GM21447 (cell line): Measurements from ENCODE around the gene IPP.
"Not testable (repeated sequence)": the region's sequence is repeated elsewhere in the genome, so short reads cannot be mapped to it uniquely, and the experiment has no call there.

Experiments used
- ATAC-seq: cut with Tn5 transposase; IDR thresholded peaks from one replicate; pipeline ENCODE4 v1.9.1; 2021; ENCODE audit not compliant: unreplicated experiment

Gene IPP

DNA sequence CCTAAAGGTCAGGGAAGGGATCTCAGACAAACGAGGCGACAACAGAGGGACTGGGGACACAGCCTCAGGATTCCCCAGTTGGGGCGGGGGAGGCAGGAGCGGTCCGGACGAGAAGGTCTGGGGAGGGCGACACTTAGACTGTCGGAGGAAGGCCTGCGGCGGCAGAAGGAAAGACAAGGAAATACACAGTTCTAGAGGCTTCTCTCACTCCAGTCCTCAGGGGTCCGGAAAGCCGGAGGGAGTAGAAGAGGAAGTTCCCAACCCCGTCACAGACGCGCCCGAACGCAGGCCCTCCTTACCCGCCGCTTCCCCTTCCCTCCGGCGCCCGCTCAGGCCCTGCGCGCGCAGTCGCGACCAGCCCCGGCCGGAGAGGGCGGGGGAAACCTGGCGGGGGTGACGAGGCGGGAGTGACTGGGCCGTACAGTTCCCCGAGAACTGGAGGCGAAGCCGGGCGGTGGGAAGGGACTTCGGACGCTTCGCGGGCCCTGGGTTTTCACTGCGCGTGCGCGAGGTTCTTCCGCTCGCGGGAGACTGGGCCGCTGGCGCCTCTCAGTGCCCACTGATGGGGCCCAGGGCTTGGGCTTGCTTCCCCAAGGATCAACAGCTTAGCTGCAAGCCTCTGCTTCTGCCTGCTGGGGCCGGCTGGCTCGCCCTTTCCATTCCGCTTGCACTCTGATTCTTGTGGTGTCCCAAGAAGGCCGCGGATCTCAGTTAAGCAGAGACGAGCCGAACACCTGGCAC is at the start of gene IPP:
Gene IPP, minus strand, starts transcription at position 356 of the 741 bp plus-strand sequence. CDS start 4,242 bp downstream, outside the sequence.
- peak; percentile 89 for ATAC-seq

DNA sequence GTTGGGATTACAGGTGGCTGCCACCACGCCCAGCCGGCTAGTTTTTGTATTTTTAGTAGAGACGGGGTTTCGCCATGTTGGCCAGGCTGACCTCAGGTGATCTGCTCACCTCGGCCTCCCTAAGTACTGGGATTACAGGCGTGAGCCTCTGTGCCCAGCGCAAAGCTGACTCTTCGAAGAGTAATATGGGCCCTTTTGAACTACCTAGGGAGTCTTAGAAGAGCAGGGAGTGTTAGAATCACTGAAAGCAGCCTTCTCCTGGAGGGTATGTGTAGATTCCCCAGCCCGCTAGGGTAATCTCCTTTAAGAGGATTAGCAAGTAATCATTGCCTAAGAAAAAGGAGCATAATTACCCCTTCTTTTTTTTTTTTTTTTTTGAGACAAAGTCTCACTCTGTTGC is 46.5 kb upstream of the IPP start:
- no peak for ATAC-seq

DNA sequence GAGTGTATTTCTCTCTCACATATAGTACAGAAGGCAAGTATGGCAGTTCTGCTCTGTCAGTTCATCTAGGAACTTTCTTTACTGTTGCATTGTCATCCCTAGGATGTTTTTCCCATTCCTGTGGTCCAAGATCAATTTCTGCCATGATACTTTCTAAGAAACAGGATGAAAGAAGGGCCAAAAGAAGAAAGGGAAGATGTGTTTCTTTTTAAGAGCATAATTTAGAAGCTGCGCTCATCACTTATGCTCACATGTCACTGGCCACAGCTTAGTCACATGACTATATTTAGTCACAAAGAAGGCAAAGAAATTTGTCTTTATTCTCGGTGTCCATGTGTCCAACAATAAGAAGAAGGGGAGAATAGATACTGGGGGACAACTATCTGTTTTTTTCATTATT is 45.9 kb upstream of the IPP start:
- no peak for ATAC-seq

DNA sequence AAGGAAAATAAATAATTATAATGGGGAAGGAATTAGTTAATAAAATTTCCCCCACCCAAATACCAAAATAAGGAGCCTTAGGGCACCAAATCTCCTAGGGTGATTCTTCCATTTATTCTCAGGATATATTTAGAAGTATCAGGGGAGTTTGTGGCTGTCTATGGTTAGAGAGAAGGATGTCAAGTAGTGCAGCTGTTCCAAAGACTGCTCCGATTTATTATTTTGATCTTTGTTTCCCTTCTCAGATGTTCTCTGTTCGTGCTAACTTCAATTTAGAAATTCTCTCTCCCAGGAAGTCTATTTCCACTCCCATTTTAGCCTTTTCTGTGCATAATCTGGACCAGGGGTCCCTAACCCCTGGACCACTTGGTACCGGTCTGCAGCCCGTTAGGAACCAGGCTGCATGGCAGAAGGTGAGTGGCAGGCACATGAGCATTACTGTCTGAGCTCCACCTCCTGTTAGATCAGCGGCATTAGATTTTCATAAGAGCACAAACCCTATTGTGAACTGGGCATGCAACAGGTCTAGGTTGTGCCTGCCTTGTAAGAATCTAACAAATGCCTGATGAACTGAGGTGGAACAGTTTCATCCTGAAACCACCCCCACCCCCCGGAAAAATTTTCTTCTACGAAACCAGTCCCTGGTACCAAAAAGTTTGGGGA is 43.6 kb upstream of the IPP start:
- no peak for ATAC-seq

DNA sequence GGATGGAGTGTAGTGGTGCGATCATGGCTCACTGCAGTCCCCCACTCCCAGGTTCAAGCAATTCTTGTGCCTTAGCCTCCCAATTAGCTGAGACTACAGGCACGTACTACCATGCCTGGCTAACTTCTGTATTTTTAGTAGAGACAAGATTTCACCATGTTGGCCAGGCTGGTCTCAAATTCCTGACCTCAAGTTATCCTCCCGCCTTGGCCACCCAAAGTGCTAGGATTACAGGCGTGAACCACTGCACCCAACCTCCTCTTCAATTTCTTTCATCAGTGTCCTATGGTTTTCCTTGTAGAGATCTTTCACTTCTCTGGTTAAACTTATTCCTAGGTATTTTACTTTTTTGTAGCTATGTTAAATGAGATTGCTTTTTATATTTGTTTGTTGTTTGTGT is 42.3 kb upstream of the IPP start:
- no peak for ATAC-seq

DNA sequence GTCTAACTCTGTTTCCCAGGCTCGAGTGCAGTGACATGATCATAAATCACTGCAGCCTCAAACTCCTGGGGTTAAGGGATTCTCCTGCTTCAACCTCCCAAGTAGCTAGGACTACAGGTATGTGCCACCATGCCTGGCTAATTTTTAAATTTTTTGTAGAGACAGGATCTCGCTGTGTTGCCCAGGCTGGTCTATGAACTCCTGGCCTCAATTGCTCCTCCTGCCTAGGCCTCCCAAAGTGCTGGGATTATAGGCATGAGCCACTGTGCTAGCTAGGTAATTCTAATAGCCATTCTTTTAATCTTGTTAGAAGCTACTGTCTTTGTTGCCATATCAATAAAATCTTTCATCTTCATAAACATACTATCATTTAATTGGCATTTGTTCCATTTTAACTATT is 39.1 kb upstream of the IPP start:
- no peak for ATAC-seq

DNA sequence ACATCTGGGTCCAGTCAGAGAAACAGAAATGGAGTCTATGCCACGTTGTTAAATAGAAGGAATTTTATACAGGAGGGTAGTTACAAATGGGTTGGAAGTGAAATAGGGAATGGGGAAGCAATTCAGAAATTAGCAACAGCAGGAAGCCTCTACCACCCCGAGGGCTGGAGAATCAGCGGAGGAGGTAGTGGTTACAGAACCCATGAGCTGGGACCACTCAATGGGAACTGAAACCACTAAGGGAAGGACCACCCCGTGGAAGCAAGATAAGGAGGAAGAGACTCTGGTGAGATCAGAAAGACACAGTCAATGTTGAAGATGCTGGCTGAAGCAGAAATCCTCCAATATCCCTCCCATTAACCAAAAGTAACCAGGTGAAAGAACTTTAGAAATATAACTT is 37.5 kb upstream of the IPP start:
- ATAC-seq, result no peak

DNA sequence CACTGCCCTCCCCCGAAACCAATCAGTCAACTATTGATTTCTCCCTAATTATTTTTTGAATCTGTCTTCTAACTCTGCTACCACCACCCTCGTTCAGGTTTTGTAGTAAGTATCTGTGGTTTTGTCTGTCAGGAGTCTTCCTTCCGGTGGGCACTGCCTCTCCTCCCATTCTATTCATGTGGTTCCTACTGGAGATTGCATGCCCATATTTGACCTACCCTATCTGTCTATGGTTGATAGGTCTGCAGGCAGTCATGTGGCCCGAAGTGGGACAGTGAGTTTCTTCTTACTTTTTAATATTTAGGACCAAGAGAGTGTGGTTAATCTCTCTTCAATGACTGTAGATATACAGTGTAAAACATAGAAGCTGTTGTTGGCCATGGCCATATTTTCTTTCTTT is 35.1 kb upstream of the IPP start:
- no peak for ATAC-seq

DNA sequence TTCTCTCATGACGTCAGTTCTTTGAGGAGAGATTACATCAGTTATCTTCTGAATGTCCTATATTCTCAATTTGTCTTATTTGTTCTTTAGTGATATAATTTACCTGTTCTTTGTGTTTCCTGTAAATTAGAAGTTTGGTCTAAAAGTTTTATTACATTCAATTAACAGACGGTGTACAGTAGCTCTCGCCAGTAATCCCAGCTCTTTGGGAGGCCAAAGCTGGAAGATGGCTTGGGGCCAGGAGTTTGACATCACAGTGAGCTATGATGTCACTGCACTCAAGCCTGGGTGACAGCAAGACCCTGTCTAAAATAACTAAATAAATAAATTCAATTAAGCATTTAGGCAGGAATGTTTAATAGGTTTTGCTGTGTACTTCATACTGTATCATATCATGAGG is 25.3 kb upstream of the IPP start:
- ATAC-seq, result no peak

DNA sequence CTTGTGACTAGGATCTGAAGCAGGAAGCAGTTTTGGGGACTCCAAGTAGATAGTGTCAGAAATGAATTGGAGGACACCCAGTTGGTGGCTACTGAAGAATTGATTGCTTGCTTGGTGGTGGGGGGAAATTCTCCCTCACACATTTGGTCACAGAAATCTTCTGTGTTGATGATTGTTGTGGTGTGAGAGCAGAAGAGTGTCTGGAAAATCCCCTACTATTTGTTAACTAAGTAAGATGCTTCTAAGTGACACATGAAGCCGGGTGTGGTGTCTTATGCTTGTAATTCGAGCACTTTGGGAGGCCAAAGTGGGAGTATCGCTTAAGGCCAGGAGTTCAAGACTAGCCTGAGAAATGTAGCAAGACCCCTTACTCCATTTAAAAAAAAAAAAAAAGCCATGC is 22.5 kb upstream of the IPP start:
- ATAC-seq, result no peak

DNA sequence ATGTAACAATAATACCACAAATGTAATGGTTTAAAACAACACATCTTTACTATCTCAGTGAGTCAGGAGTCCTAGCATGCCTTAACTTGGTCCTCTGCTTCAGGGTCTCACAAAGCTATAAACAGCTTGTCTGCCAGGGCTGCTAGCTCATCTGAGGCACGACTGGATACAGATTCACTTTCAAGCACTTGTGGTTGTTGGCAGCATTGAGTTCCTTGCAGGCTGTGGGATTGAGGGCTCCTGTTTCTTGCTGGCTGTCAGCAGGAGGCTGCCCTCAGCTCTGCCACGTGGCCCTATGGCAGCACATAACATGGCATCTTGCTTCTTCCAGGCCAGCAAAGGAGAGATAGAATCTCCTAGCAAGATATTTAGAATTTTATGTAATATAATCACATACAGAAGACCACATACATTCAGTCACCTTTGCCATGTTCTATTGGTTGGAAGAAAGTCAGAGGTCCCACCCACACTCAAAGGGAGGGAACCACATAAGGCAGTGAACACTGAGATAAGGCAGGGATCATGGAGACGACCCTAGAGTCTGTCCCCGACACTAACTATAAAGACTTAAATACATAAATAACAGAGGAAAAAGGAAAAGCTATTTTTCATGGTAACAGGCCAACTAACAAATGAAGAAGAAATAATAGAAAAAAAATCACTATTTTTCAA is 18.9 kb upstream of the IPP start:
- no peak for ATAC-seq

DNA sequence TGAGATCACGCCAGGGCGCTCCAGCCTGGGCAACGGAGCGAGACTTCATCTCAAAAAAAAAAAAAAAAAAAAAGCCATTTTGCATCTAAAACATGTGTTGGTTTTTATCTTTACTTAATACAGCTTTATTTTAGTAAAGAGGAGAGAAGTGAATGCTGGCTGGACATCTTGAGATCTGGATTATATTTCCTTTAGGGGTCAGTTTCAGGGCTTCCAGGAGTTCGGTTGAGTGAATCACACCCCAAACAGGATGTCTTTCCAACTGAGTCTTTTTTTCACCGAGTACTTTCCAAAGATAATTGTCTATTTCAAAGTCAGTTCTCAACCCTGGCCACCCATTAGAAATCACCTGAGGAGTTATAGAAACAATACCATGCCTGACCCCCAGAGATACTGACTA is 16.6 kb upstream of the IPP start:
- ATAC-seq, result no peak

DNA sequence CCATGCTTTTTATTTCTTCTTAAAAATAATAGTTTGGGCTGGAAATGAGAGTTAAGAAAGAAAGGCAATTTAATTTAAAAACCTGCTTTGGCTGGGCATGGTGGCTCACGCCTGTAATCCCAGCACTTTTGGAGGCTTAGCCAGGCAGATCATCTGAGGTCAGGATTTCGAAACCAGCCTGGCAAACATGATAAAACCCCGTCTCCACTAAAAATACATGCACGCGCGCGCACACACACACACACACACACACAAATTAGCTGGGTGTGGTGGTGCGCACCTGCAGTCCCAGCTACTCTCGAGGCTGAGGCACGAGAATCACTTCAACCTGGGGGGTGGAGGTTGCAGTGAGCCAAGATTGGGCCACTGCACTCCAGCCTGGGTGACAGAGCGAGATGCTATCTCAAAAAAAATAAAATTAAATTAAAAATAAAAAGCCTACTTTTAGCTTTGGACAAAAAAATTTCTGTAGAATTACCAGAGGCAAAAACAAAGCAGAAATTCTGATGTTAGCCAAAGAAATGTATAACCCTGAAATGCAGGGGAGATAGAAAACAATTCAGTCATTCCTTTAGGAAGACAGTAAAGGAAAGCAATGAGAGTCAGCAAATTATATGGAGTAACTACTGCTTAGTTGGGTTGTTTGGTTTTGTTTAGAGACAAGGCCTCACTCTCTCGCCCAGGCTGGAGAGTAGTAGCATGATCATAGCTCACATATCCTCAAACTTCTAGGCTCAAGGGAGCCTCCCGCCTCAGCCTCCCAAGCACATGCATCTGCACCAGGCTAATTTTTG is 15.7 kb upstream of the IPP start:
- ATAC-seq, result no peak

DNA sequence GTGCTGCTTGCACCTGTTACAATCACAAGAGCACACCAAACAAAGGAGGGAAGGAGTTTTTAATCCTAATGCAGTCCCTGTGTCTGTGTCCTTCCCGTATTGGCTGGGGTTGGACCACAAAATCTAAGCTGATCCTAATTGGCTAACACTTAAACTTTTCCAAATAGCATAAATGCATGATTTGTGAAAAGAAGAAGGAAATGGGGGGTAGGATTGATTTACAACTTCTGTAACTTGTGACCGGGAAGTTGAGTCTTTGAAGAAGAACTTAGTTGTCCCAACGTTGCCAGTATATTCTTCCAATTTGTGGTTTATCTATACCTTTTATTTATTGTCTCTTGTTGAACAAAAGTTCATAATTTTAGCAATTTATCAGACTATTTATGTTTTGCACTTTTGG is 11.8 kb upstream of the IPP start:
- ATAC-seq, result no peak

DNA sequence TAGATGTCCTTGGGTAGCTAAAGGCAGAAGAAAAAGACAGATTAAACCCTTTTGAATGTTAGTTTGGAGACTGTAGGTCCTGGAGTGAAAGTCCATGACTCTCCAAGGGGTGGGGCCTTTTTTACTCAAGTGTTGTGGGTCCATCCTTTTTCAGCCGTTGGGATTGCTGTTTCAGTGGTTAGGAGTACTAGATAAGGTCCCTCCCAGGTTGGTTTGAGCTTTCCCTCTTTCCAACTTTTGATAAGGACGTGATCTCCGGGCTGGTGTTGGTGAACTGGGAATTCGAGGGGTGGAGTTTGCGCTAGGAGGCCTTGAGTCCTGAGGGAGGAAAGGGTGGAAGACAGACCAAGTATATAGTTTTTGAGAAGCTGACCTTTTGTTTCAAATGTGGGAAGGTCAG is 5.2 kb upstream of the IPP start:
- ATAC-seq, result no peak

DNA sequence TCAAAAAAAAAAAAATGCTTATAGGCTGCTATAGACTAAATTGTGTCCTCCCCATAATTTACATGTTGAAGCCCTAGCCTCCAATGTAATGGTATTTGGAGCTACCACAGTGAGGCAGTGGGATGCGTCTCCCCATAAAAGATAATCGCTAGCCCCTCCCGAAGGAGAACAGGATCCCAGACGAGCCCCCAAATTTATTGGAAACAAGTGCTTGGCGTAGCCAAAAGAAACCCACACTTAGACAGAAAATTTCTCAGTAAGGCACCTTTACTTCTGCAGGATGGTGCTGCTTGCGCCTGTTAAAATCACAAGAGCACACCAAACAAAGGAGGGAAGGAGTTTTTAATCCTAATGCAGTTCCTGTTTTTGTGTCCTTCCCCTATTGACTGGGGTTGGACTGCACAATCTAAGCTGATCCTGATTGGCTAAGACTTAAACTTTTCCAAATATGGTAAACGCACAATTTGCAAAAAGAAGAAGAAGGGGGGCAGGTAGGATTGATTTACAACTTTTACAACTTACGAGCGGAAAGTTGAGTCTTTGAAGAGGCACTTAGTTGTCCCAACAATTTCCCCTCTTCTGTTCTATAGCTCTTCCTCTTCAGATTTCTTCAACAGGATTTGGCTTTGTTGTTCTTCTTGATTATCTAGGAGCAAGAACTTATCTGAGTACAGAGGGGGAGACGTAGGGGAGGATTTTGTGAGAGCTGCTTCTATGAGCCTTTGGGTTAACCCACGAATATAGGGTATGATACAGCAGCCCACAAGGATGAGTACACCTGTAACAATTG is 3.0 kb upstream of the IPP start:
- no peak for ATAC-seq

DNA sequence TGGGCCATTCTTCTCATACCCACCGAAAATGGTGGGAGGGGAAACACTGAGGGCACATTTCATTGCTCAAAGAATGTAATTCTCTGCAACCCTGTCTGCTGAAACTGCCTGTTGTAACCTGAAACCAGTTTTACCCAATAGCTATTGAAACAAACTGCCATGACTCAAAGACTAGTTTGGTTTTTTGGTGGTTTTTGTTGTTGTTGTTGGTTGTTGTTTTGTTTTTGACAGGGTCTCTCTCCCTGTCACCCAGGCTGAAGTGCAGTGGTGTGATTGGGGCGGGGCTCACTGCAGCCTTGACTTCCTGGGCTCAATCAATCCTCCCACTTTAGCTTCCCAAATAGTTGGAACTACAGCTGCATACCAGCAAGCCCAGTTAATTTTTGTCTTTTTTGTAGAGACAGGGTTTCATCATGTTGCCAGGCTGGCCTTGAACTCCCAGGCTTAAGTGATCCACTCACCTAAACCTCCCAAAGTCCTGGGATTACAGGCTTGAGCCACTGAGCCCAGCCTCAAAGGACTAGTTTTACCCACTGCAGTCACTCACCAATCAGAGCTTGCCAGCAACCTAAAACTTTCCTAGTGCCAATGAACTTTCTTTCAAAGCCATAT is 2.1 kb upstream of the IPP start:
- no peak for ATAC-seq

DNA sequence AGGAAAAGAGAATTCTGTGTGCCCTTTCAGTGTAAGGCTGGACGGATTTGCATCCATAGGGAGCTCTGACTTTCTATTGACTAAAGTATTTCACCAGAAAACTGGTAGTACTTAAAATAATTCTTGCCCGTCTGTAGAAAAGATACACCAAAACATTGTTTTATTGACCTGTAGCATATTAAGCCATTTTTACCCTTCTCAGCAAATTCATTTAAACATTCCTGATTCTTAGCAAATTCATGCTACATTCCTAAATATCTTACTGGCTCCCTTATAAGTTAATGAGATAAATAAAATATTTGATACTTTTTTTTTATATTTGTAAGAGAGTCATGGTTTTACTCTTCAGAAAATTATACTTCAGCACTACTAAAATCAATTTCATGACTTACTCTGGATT is 1.6 kb upstream of the IPP start:
- no peak for ATAC-seq

DNA sequence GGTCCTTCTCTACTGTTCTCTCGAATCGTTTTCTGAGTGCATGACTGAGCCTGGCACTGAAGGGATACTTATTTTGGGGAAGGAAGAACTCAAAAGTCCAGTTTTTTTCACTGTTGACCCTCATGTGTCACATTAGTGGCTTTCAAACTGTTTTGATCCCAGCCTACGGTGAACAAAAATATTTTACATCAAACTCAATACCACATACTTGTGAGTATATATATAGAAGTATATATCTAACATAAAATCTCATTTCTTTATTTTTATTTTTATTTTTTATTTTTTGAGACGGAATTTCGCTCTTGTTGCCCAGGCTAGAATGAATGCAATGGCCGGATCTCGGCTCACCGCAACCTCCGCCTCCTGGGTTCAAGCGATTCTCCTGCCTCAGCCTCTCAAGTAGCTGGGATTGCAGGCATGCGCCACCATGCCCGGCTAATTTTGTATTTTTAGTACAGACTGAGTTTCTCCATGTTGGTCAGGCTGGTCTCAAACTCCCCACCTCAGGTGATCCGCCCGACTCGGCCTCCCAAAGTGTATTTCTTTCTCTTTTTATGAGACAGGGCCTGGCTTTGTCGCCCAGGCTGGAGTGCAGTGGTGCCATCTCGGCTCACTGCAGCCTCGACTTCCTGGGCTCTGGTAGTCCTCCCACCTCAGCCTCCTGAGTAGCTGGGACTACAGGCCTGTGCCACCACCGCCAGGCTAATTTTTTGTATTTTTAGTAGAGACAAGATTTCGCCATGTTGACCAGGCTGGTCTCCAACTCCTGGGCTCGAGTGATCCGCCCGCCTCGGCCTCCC is 786 bp upstream of the IPP start:
- not testable (repeated sequence) for ATAC-seq
